Large intestine (tissue), 3 donors: ENCODE data around the gene EPB41L4A. TPM values are rescaled to one million over a fixed set of nuclear protein-coding genes. Genes with fewer than 3 reads are reported as not detected.

ENCODE experiments used
- DNase-seq, 2 donors: peaks; one replicate each; pipeline versions ENCODE4 v3.0.0 to v3.0.0-alpha.2; 2013
- H3K27ac ChIP-seq: one replicate; pipeline ENCODE4 v1.5.1; 2013; ENCODE audit warnings: low read length
- H3K27me3 ChIP-seq: 2 replicates; pipeline ENCODE4 v1.6.1; 2013; ENCODE audit warnings: low read length; ENCODE audit not compliant: control insufficient read depth, insufficient read depth
- H3K36me3 ChIP-seq: 2 replicates; pipeline ENCODE4 v1.6.1; 2013; ENCODE audit warnings: low read length; ENCODE audit not compliant: control insufficient read depth, insufficient read depth
- H3K4me1 ChIP-seq: one replicate; pipeline ENCODE4 v1.6.1; 2013; ENCODE audit warnings: low read length; ENCODE audit not compliant: control insufficient read depth, insufficient read depth
- H3K4me3 ChIP-seq: one replicate; pipeline ENCODE4 v1.5.1; 2013; ENCODE audit warnings: low read length
- H3K9me3 ChIP-seq: one replicate; pipeline ENCODE4 v1.6.1; 2013; ENCODE audit warnings: mild to moderate bottlenecking, low read depth, low read length, moderate library complexity; ENCODE audit not compliant: control insufficient read depth
- WGBS: methylation state at CpG from one replicate; pipeline ENCODE4 v1.1.5; 2013; ENCODE audit warnings: low lambda C conversion rate; ENCODE audit not compliant: insufficient coverage; 5-methylcytosine and 5-hydroxymethylcytosine counted together
- polyA plus RNA-seq: library from polyadenylated mRNA; unstranded; fragments of 120-200 nt; gene quantifications from one replicate; pipeline ENCODE4 v1.2.1, GENCODE V29; 2013

EPB41L4A gene
- polyA plus RNA-seq, 1 donor: 2.2 TPM

GRCh38 chr5:112316731-112317130 is 102.3 kb downstream of the EPB41L4A start:
- no peak for DNase-seq
- Histone ChIP-seq H3K36me3 (no peaks in the 10 kb centered on the region), H3K9me3 (no peaks in the 10 kb centered on the region), H3K27ac (no peak overlapping the region), H3K27me3 (no peaks in the 10 kb centered on the region), H3K4me3 (no peak overlapping the region), H3K4me1 (no peaks in the 10 kb centered on the region)
- 100% methylated on average over 1 of the region's 2 CpGs for WGBS

- Histone ChIP-seq H3K36me3 (no peaks in the 10 kb centered on the region), H3K27me3 (no peaks in the 10 kb centered on the region), H3K9me3 (no peaks in the 10 kb centered on the region), H3K4me1 (no peaks in the 10 kb centered on the region), H3K4me3 (no peak overlapping the region), H3K27ac (no peak overlapping the region)
- 70% methylated on average over 2 of the region's 2 CpGs for WGBS
- no peak for DNase-seq
These were observed 103.1 kb downstream of the EPB41L4A start for GRCh38 chr5:112316006-112316405.

GRCh38 chr5:112312295-112313275 is 106.5 kb downstream of the EPB41L4A start:
- Histone ChIP-seq H3K9me3 (no peaks in the 10 kb centered on the region), H3K4me3 (no peak overlapping the region), H3K27ac (no peak overlapping the region), H3K27me3 (no peaks in the 10 kb centered on the region), H3K4me1 (no peaks in the 10 kb centered on the region), H3K36me3 (no peaks in the 10 kb centered on the region)
- no peak for DNase-seq
- WGBS: 100% methylated on average over 2 of the region's 4 CpGs

- no CpG with 5 or more reads among the region's 1 CpG for WGBS
- H3K27ac ChIP-seq: no peak overlapping the region
These were observed 108.3 kb downstream of the EPB41L4A start for GRCh38 chr5:112310746-112311145.

DNA sequence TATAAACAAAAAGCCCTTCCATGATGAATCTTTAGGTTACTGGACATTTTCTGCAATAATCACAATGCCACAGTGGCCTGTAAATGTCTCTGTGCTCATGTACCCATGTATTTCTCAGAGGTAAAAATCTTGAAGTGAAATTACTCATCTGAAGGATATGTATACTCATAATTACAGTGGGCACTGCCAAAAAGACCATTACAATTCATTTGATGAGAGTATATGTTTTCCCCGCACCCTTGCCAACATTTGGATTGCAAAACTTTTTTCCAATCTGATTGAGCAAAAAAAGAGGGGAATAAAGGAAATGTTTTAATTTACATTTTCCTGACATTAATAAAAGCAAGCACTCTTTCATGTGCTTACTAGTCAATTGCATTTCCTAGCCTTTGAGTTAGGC is 110.5 kb downstream of the EPB41L4A start:
- no peak for DNase-seq
- H3K9me3 ChIP-seq: no peaks in the 10 kb centered on the region
- H3K4me3 ChIP-seq: no peak overlapping the region
- H3K36me3 ChIP-seq: no peaks in the 10 kb centered on the region
- no CpG with 5 or more reads among the region's 1 CpG for WGBS
- H3K4me1 ChIP-seq: no peaks in the 10 kb centered on the region
- no peak overlapping the region for H3K27ac ChIP-seq
- no peaks in the 10 kb centered on the region for H3K27me3 ChIP-seq

More at GRCh38 chr5:112310746-112311145, 108.3 kb downstream of the EPB41L4A start:
- no peaks in the 10 kb centered on the region for H3K9me3 ChIP-seq
- DNase-seq: no peak
- no peak overlapping the region for H3K4me3 ChIP-seq
- H3K4me1 ChIP-seq: no peaks in the 10 kb centered on the region
- H3K36me3 ChIP-seq: no peaks in the 10 kb centered on the region
- no peaks in the 10 kb centered on the region for H3K27me3 ChIP-seq

- Histone ChIP-seq H3K27ac (no peak overlapping the region), H3K27me3 (no peaks in the 10 kb centered on the region), H3K4me1 (no peaks in the 10 kb centered on the region), H3K4me3 (no peak overlapping the region), H3K9me3 (no peaks in the 10 kb centered on the region), H3K36me3 (no peaks in the 10 kb centered on the region)
- no peak for DNase-seq
- WGBS: no CpG with 5 or more reads among the region's 2 CpGs
These were observed 112.1 kb downstream of the EPB41L4A start for GRCh38 chr5:112306956-112307355.

GRCh38 chr5:112304743-112305142 is 114.3 kb downstream of the EPB41L4A start:
- no peak overlapping the region for H3K4me3 ChIP-seq
- no peak overlapping the region for H3K27ac ChIP-seq
- no peaks in the 10 kb centered on the region for H3K36me3 ChIP-seq
- no peaks in the 10 kb centered on the region for H3K27me3 ChIP-seq
- 100% methylated on average over 1 of the region's 2 CpGs for WGBS
- no peaks in the 10 kb centered on the region for H3K9me3 ChIP-seq
- H3K4me1 ChIP-seq: no peaks in the 10 kb centered on the region
- no peak for DNase-seq

DNA sequence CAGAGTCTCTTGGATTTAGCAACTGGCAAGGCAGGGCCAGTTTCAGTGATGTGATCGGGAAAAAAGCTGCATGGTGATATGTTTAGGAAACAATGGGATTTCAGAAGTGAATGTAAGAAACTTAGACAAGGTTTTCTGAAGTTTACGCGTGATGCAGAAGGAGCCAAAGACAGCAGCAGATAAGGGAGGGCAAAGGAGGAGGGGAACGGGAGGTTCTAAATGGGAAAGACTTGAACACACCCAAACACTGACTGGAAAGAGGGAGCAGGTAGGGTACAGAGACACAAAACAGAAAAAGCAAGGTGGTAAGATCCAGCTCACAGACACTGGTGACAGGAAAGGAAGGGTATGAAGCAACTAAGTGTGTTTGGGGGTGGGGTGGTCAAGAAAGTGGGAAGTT is 115.4 kb downstream of the EPB41L4A start:
- DNase-seq: no peak
- Histone ChIP-seq H3K27ac (no peak overlapping the region), H3K4me3 (no peak overlapping the region), H3K9me3 (no peaks in the 10 kb centered on the region), H3K27me3 (no peaks in the 10 kb centered on the region), H3K4me1 (no peaks in the 10 kb centered on the region), H3K36me3 (no peaks in the 10 kb centered on the region)
- WGBS: 63% methylated on average over 4 of the region's 4 CpGs

DNA sequence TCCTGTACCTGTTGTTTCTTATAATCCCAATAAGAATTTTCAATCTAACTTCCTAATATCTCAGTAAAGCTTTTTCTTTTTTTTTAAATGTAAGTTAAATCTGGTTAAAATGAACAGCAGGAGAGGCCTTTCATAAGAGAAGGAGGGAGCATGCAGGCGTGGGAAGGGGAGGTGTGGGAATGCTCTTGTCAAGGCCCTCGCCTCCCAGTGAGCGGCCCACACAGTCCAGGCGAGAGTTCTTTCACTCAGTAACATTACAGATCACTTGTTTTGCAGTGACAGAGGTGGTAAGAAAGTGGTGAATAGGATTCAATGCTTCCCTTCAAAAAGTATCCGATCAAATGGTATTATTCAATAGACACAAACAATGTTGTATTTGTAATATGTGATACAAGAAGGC is 125.0 kb downstream of the EPB41L4A start:
- Histone ChIP-seq H3K27ac (no peak overlapping the region), H3K4me1 (no peaks in the 10 kb centered on the region), H3K9me3 (peaks cover 3% of the 10 kb centered on the region), H3K27me3 (no peaks in the 10 kb centered on the region), H3K4me3 (no peak overlapping the region), H3K36me3 (no peaks in the 10 kb centered on the region)
- 86% methylated on average over 1 of the region's 5 CpGs for WGBS
- DNase-seq: no peak

DNA sequence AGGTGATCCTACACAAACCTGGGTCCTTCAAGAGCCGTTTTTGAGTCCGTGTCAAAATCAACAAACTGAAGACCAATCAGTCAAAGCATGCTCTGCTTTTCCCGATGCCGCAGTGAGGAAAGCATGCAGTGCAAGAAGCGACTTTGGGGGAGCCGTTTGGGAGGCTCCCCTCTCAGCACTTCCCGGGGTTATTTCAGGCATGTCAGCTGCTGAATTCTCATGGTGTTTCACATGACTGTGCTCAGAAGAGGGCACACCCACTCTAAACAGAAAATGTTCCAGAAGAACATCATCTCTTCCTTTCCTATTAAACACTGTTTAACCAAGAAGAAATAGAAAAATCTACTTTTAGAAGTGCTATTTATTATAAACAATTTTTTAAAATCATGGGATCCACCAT is 125.5 kb downstream of the EPB41L4A start:
- H3K4me3 ChIP-seq: no peak overlapping the region
- WGBS: no CpG with 5 or more reads among the region's 7 CpGs

GRCh38 chr5:112290691-112291090 is 128.4 kb downstream of the EPB41L4A start:
- DNase-seq: no peak
- no peaks in the 10 kb centered on the region for H3K9me3 ChIP-seq
- H3K36me3 ChIP-seq: no peaks in the 10 kb centered on the region
- no peak overlapping the region for H3K27ac ChIP-seq
- no peak overlapping the region for H3K4me3 ChIP-seq
- no peaks in the 10 kb centered on the region for H3K27me3 ChIP-seq
- H3K4me1 ChIP-seq: no peaks in the 10 kb centered on the region

More for the DNA sequence above, 125.5 kb downstream of the EPB41L4A start:
- Histone ChIP-seq H3K4me1 (no peaks in the 10 kb centered on the region), H3K27me3 (no peaks in the 10 kb centered on the region), H3K27ac (no peak overlapping the region), H3K36me3 (no peaks in the 10 kb centered on the region), H3K9me3 (peaks cover 3% of the 10 kb centered on the region)
- DNase-seq: no peak
